Stimulated activated CD8-positive, alpha-beta memory T cell treated with anti-CD3 and anti-CD28 coated beads, Interleukin-7, amount 100 ng/mL, for 24 hours (primary cell): ENCODE results near the gene SLC39A11.

ENCODE experiments used
- DNase-seq: peaks from one replicate; pipeline ENCODE4 v3.0.0-alpha.2; 2020; ENCODE audit warnings: low read depth

Gene SLC39A11

DNA sequence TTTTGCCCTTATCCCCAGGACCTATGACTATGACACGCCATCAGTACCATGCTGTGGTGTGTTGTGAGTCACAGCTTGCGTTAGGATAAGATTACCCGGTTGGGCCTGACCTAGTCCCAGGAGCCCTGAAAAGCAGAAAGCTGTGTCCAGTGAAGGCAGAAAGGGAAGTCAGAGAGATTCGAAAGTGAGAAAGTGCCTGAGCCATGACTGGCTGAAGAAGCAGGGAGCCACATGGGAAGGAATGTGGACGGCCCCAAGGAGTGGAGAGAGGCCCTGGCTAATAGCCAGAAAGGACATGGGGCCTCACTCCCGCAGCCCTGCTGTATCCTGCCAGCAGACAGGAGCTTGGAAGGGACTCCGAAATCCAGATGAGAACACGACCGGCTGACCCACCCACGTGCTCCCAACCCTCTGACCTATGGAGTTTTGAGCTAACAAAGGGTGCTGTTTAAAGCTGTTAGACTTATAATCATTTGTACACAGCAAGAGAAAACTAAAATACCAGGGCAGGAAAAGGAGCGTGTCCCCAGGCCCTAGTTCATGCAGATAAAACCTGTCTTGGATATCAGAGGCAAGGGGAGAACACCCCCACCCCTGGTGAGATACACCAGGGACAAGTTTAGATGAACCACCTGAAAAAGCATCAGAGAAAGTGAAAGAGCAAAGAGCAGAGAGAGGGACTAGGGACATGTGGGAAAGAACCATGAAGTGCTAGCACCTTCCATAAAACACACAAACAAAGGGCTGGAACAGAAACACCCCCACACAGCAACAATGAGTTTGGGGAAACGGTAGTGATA, 115.3 kb downstream of the SLC39A11 start:
- DNase-seq = no peak

- no peak for DNase-seq
These were observed 117.0 kb downstream of the SLC39A11 start for GRCh38 chr17:72975509-72975908.

- no peak for DNase-seq
These were observed 117.8 kb downstream of the SLC39A11 start for GRCh38 chr17:72974605-72975232.

DNA sequence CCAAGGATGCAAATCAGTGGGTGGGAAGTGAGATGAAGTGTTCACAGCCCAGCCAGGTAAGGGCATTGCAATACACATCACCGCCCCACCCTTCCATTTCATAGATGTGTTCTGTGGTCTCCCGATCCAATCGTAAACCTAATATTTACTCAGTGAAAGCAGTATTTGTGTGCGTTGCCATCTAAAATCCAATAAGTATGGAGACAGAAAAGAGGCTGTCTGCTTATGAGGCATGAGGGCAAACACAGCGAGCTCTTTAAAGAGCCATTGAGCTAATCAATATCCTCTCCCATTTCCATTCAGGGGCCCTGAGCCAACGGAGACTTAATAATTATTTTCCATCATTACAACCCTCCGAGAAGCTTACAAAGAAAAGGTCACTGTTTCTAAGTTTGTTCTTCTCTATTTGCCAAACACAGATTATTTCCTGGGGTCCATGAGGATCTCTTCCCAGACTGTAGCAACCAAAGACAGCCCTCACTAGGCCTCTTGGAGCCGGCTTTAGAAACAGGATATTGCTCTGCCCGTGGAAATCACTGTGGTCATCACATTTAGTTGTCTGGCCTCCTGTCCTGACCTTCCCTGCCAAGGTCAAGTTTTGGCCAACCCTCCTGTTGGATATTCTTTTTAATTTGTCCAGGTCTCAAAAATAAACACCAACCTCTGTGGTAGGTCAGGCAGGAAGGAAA, 120.1 kb downstream of the SLC39A11 start:
- no peak for DNase-seq

DNA sequence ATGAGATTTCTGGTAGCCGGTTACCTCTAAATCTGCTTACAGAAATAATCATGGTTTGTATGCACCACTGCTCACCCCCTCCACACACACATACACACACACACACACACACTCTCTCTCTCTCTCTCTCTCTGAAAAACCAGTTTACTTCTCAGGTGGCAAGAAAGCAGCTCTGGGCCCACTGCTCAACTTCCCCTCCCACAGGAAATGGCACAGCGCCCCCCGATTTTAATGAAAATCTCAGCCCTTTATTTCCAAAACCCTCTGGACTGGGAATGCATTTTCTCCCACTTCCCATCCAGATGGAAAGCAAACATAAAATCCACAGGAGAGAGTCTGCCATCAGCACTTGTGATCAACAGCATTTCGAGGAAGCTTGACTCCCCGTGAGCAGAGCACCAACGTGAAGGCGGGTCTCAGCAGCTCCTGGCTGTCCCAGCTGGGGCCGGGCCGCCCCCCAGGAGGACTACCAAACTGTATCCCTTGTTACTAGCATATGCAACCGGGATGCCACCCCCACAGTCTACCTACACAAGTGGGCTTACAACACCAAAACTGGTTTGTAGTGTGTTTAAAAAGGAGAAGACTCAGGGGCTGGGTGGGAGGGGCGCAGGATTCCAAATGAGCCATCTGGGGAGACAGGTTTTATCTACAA, 121.1 kb downstream of the SLC39A11 start:
- DNase-seq = no peak

DNA sequence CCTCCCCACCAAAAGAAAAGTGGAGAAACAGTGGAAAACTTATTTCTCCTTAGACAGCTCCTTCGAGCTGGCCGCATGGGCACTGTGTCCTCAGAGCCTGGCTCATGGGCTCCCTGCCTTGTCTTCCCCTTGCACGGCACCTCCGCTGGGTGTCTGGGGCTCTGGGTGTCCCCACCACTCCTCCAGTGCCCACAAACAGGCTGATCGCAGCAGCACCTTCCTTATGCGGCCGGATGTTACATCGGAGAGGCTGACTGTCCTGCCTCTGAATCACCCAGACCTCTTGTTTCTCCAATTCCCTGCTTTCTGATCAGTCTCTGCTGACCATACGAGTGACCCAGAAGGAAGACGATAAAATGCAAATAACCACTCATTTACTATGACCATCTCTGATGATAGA, 121.7 kb downstream of the SLC39A11 start:
- DNase-seq = no peak

- no peak for DNase-seq
These were observed 122.2 kb downstream of the SLC39A11 start for GRCh38 chr17:72970246-72970645.

- no peak for DNase-seq
These were observed 123.1 kb downstream of the SLC39A11 start for GRCh38 chr17:72969293-72969906.

- no peak for DNase-seq
These were observed 123.7 kb downstream of the SLC39A11 start for GRCh38 chr17:72968798-72969197.

DNA sequence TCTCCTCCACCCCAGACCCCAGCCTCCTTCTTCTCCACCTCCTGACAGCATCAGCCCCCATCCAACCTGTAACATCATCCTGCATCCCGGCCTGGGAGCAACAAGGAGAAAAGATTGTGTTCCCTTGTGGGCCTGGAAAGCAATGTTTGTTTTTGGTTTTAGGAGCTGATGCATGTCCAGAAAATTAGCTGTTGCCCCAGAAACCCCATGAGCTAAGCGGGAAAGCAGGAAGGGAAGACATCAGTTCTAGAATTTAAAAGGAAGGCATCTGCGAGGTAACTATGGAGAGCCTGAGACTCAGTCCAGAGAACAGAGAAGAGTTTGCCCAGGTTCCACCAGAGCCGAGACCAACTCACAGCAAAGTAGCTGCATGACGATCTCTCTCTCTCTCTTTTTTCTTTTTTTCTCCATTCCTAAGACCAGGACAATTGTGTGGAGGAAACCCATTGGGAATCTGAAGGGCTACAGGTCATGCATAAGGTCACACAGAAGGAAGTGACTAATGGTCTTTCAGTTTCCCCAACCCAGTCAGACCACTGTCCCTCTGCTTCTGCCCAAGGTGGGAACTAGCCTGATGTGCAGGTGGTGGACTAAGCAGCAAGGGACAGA, 124.4 kb downstream of the SLC39A11 start:
- DNase-seq = no peak

GRCh38 chr17:72967277-72967970, 125.1 kb downstream of the SLC39A11 start:
- no peak for DNase-seq

DNA sequence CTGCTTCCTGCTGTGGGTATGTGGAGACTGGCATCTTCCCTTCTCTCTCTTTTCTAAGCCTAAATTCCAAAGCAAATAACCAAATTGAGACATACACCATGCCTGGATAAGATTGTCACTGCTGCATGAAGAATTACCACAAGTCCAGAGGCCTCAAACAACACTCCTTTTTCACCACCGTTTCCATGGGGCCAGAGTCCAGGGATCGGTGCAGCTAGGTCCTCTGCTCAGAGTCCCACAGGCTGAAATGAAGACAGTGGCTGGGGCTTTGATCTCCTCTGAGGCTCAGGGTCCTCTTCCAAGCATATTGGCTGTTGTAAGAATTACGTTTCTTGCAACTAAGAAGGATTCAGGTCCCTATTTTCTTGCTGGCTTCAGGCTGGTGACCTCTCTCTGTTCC, 130.4 kb downstream of the SLC39A11 start:
- DNase-seq = no peak

GRCh38 chr17:72955391-72956140, 136.9 kb downstream of the SLC39A11 start:
- DNase-seq = no peak

DNA sequence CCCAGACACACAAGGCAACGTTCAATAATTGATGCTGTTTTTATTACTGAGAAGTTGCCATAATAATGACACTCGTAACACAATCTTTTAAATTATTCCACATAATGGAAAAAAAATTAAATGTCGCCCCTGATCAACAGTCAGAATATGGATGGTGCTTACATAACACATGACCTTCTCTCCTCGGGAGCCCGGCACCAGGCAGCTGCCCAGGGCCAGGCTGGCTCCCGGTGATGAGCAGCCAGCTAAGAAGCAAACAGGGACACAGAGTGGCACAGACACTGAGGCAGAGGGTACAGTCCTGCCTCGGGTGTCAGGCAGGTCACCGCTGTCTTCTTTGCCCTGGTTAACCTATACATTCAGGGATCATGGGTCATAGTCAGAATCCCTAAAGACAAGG, 137.9 kb downstream of the SLC39A11 start:
- no peak for DNase-seq

- DNase-seq = no peak
These were observed 138.9 kb downstream of the SLC39A11 start for GRCh38 chr17:72953621-72954020.

- DNase-seq = no peak
These were observed 139.7 kb downstream of the SLC39A11 start for GRCh38 chr17:72952641-72953315.

DNA sequence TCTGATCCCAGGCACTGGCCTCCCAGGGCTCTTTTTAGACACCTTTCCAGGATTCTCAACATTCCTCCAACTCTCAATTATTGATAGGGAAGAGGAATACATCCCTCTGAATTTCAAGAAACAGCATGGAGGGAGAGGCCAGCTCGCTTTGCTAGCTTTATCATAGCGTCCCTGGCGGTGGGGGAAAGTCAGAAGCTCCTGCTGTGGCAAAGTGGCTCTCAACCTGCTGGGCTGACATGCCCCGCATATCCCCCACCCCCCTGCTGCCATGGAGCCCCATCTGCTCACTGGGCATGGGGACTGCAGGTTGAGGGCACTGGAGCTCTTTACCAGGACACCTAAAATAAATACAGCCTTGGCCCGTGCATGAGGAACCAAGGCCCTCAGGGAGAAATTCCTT, 140.3 kb downstream of the SLC39A11 start:
- DNase-seq = no peak

DNA sequence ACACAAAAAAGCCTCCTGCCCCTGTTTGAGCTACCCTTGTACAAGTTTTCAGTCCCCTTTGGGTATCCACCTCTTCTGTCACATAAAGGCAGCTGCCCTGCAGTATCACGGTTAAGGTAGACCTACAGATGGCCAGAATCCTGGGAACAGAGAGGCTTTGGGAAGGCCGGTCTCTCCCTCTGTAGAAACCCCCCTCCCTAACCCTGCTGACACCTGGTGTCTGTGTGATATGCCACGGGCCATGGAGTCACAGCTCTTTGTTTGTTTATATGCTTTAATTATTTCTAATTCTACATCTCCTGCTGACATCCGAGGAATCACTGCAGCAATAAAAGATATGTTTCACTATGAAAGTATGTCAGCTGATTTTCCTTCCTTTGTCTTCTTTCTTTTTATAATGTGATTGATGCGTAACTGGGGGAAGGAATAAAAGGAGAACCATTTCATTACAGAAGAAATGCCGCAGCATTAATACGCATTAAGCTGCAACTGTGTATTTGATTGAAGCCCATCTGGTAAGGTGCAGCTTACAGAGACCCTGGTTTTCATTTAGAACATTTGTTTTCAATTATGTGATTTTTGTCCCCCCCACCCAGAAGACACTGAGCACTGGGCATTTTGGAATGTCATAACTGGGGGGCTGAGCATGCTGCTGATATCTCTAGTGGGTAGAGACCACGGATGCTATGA, 142.1 kb downstream of the SLC39A11 start:
- no peak for DNase-seq

- no peak for DNase-seq
These were observed 144.4 kb downstream of the SLC39A11 start for GRCh38 chr17:72948115-72948514.
